HEK293 (cell line): ENCODE results near the gene MS4A4A.

Source experiments
- CTCF ChIA-PET: fragments of 350-600 bp; formaldehyde crosslinking; extraction: SDS; loops from one replicate; lab custom pipeline; 2021; ENCODE audit warnings: antibody characterized with exemption; lab: Yijun Ruan, JAX
- POLR2A ChIA-PET: fragments of 300-600 bp; formaldehyde crosslinking; extraction: SDS; loops from one replicate; lab custom pipeline; 2020; ENCODE audit warnings: antibody characterized with exemption, inconsistent platforms; lab: Yijun Ruan, JAX
- H3K27ac ChIP-seq: fragments of 200-500 bp; sonication (Bioruptor generic); 2 replicates; pipeline ENCODE4 v1.5.1; 2014; ENCODE audit warnings: low read depth, low read length, control low read depth, inconsistent platforms; ENCODE audit errors: extremely low read depth
- H3K36me3 ChIP-seq, 2 experiments: fragments of 200-500 bp in 1 of 2; sonication (Bioruptor generic) in 1 of 2; 1 replicate in 1 of 2; 2 replicates in 1 of 2; pipeline ENCODE4 v1.5.1; 2014 to 2017; ENCODE audit warnings: inconsistent platforms in 2 of 2, low read length in 2 of 2; ENCODE audit not compliant: control insufficient read depth in 2 of 2, insufficient read depth in 1 of 2
- H3K4me1 ChIP-seq: fragments of 200-500 bp; sonication (Bioruptor generic); 2 replicates; pipeline ENCODE4 v1.5.1; 2014; ENCODE audit warnings: mild to moderate bottlenecking, low read length, inconsistent platforms; ENCODE audit not compliant: control insufficient read depth, insufficient read depth
- H3K4me3 ChIP-seq: 2 replicates; pipeline ENCODE4 v1.5.1; 2011; ENCODE audit warnings: low read depth, mild to moderate bottlenecking, control low read depth, low read length, moderate library complexity
- H3K9me3 ChIP-seq: fragments of 200-500 bp; sonication (Bioruptor generic); 2 replicates; pipeline ENCODE4 v1.5.1; 2014; ENCODE audit warnings: low read depth, low read length, inconsistent platforms; ENCODE audit not compliant: control insufficient read depth, insufficient read depth
- HOXC10 ChIP-seq: sonication (generic); formaldehyde crosslinking; IDR thresholded peaks from 2 replicates; pipeline ENCODE4 v1.8.1; 2023; ENCODE audit warnings: mild to moderate bottlenecking, missing genetic modification reagents
- KLF1 ChIP-seq: fragments of 450-650 bp; formaldehyde crosslinking; IDR thresholded peaks from 2 replicates; pipeline ENCODE4 v1.5.1; 2016; ENCODE audit warnings: missing biosample characterization, missing genetic modification characterization
- KLF9 ChIP-seq: fragments of 450-650 bp; formaldehyde crosslinking; IDR thresholded peaks from 2 replicates; pipeline ENCODE4 v1.5.1; 2016; ENCODE audit warnings: missing biosample characterization, missing genetic modification characterization, low read depth
- ZEB2 ChIP-seq: fragments of 450-650 bp; formaldehyde crosslinking; IDR thresholded peaks from 2 replicates; pipeline ENCODE4 v1.5.1; 2016; ENCODE audit warnings: missing biosample characterization, missing genetic modification characterization
- ZNF10 ChIP-seq: fragments of 450-650 bp; formaldehyde crosslinking; IDR thresholded peaks from 2 replicates; pipeline ENCODE4 v1.5.1; 2017; ENCODE audit warnings: missing biosample characterization, missing genetic modification characterization
- ZNF121 ChIP-seq: fragments of 450-650 bp; formaldehyde crosslinking; IDR thresholded peaks from 2 replicates; pipeline ENCODE4 v1.5.1; 2016; ENCODE audit warnings: missing biosample characterization, missing genetic modification characterization
- ZNF140 ChIP-seq: fragments of 450-650 bp; formaldehyde crosslinking; IDR thresholded peaks from 2 replicates; pipeline ENCODE4 v1.5.1; 2016; ENCODE audit warnings: missing biosample characterization, missing genetic modification characterization
- ZNF146 ChIP-seq: fragments of 450-650 bp; formaldehyde crosslinking; IDR thresholded peaks from 2 replicates; pipeline ENCODE4 v1.5.1; 2016; ENCODE audit warnings: missing biosample characterization, missing genetic modification characterization
- ZNF174 ChIP-seq: fragments of 450-650 bp; formaldehyde crosslinking; IDR thresholded peaks from 2 replicates; pipeline ENCODE4 v1.5.0; 2017; ENCODE audit warnings: missing biosample characterization, mild to moderate bottlenecking, missing genetic modification characterization
- ZNF211 ChIP-seq: fragments of 450-650 bp; formaldehyde crosslinking; IDR thresholded peaks from 2 replicates; pipeline ENCODE4 v1.5.1; 2016; ENCODE audit warnings: low read depth, missing biosample characterization, missing genetic modification characterization
- ZNF266 ChIP-seq: fragments of 450-650 bp; formaldehyde crosslinking; IDR thresholded peaks from 2 replicates; pipeline ENCODE4 v1.5.1; 2016; ENCODE audit warnings: missing biosample characterization, missing genetic modification characterization, low read depth
- ZNF426 ChIP-seq: fragments of 450-650 bp; formaldehyde crosslinking; IDR thresholded peaks from 2 replicates; pipeline ENCODE4 v1.5.1; 2017; ENCODE audit warnings: missing biosample characterization, missing genetic modification characterization, mild to moderate bottlenecking, inconsistent platforms, moderate library complexity
- ZNF433 ChIP-seq: fragments of 450-650 bp; formaldehyde crosslinking; IDR thresholded peaks from 2 replicates; pipeline ENCODE4 v1.5.1; 2016; ENCODE audit warnings: missing biosample characterization, missing genetic modification characterization, low read depth
- ZNF510 ChIP-seq: fragments of 450-650 bp; formaldehyde crosslinking; IDR thresholded peaks from 2 replicates; pipeline ENCODE4 v1.5.1; 2018; ENCODE audit warnings: mild to moderate bottlenecking, missing genetic modification characterization, missing biosample characterization; ENCODE audit not compliant: insufficient replicate concordance
- ZNF521 ChIP-seq: fragments of 450-650 bp; formaldehyde crosslinking; IDR thresholded peaks from 2 replicates; pipeline ENCODE4 v1.5.1; 2017; ENCODE audit warnings: missing biosample characterization, mild to moderate bottlenecking, missing genetic modification characterization
- ZNF596 ChIP-seq: fragments of 450-650 bp; IDR thresholded peaks from 2 replicates; pipeline ENCODE4 v1.5.0; 2018; ENCODE audit warnings: missing biosample characterization, mild to moderate bottlenecking, missing genetic modification characterization, moderate library complexity
- ZNF626 ChIP-seq: fragments of 450-650 bp; sonication (Bioruptor Pico); formaldehyde crosslinking; IDR thresholded peaks from 2 replicates; pipeline ENCODE4 v1.5.1; 2018; ENCODE audit warnings: missing biosample characterization, missing genetic modification characterization, inconsistent platforms
- ZNF747 ChIP-seq: fragments of 450-650 bp; formaldehyde crosslinking; IDR thresholded peaks from 2 replicates; pipeline ENCODE4 v1.5.1; 2016; ENCODE audit warnings: missing biosample characterization, missing genetic modification characterization
- ZNF785 ChIP-seq: fragments of 450-650 bp; formaldehyde crosslinking; IDR thresholded peaks from 2 replicates; pipeline ENCODE4 v1.5.1; 2016; ENCODE audit warnings: missing biosample characterization, missing genetic modification characterization
- TF ChIP-seq, protein P1 (sequence below): fragments of 450-650 bp; formaldehyde crosslinking; IDR thresholded peaks from 2 replicates; pipeline ENCODE4 v1.5.1; 2017; ENCODE audit warnings: missing biosample characterization, missing genetic modification characterization
- TF ChIP-seq, protein P2 (sequence below): fragments of 450-650 bp; formaldehyde crosslinking; IDR thresholded peaks from 2 replicates; pipeline ENCODE4 v1.5.1; 2016; ENCODE audit warnings: missing biosample characterization, missing genetic modification characterization
- TF ChIP-seq, protein P3 (sequence below): fragments of 450-650 bp; formaldehyde crosslinking; IDR thresholded peaks from 2 replicates; pipeline ENCODE4 v1.5.1; 2016; ENCODE audit warnings: missing biosample characterization, missing genetic modification characterization
- TF ChIP-seq, protein P4 (sequence below): fragments of 450-650 bp; formaldehyde crosslinking; IDR thresholded peaks from 2 replicates; pipeline ENCODE4 v1.5.1; 2016; ENCODE audit warnings: missing biosample characterization, missing genetic modification characterization

The MS4A4A gene

DNA sequence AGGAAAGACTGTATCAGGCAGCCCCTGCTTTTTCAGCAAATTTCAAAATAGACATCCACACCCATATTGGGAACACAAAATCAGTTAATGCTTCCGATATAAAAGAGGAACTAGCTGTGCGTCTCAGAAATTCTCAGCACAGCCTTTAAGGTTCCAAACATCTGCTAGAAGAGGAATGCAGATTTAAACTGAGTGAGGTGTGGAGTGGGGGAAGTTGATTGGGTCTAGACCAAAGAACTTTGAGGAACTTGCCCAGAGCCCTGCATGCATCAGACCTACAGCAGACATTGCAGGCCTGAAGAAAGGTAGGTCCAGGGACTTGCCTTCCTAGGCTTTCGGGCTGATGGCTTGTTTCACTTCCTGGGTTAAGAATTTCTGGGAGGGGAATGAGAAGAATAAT is at the start of gene MS4A4A:
Gene MS4A4A, plus strand, starts transcription at position 255 of the 400 bp plus-strand sequence. Its CDS starts 10 bp downstream, at position 265.
- TF ChIP-seq ZNF433 (tag by site-specific recombination), result no peak
- TF ChIP-seq ZNF785, result no peak
- TF ChIP-seq ZNF174 (tag by site-specific recombination), result no peak
- ChIA-PET POLR2A (no interaction called here), CTCF (interaction anchor here (0.6 kb wide), 1 partner anchor 115 kb away, joined by 3 read pairs; no protein-coding TSS in a partner anchor)
- no peaks in the 10 kb centered on the region for H3K9me3 ChIP-seq
- no peaks in the 10 kb centered on the region for H3K4me1 ChIP-seq
- H3K4me3 ChIP-seq, result no peak within 1 kb of the TSS
- H3K27ac ChIP-seq, result no peak within 1 kb of the TSS
- no peaks in the 10 kb centered on the region for H3K36me3 ChIP-seq

DNA sequence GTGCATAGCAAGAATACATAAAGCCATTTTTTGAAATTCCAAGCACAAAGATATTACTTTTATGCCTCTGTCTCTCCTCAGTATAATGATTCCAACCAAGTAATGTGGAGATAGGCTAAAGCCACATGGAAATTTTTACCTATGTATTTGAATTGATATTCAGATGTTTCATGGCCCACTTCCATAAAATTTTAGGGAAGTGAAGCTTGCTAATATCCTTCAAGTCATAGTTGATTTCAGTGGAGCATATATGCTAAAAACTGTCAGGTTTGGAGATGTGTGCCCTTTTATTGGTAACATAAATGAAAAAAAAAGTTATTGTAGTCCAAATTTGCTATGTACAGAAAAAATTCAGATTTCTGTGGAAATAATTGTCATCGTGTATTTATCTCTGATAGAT is 49.8 kb upstream of the MS4A4A start:
- Histone ChIP-seq H3K36me3 (no peaks in the 10 kb centered on the region), H3K4me3 (no peak overlapping the region), H3K9me3 (no peaks in the 10 kb centered on the region), H3K4me1 (no peaks in the 10 kb centered on the region), H3K27ac (no peak overlapping the region)
- TF ChIP-seq HOXC10 (CRISPR knock-in tag), result no peak
- TF ChIP-seq, protein P1, sequence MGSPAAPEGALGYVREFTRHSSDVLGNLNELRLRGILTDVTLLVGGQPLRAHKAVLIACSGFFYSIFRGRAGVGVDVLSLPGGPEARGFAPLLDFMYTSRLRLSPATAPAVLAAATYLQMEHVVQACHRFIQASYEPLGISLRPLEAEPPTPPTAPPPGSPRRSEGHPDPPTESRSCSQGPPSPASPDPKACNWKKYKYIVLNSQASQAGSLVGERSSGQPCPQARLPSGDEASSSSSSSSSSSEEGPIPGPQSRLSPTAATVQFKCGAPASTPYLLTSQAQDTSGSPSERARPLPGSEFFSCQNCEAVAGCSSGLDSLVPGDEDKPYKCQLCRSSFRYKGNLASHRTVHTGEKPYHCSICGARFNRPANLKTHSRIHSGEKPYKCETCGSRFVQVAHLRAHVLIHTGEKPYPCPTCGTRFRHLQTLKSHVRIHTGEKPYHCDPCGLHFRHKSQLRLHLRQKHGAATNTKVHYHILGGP, result no peak
- no peak for TF ChIP-seq ZNF211 (tag by site-specific recombination)
- TF ChIP-seq ZNF140 (tag by site-specific recombination), result no peak
- no peak for TF ChIP-seq ZNF510
- TF ChIP-seq ZNF10 (tag by site-specific recombination), result no peak
- TF ChIP-seq ZNF426, result no peak
- TF ChIP-seq KLF1, result no peak
- TF ChIP-seq ZNF521 (tag by site-specific recombination), result no peak
- TF ChIP-seq ZEB2, result no peak
- TF ChIP-seq ZNF121 (tag by site-specific recombination), result no peak
- TF ChIP-seq, protein P2, sequence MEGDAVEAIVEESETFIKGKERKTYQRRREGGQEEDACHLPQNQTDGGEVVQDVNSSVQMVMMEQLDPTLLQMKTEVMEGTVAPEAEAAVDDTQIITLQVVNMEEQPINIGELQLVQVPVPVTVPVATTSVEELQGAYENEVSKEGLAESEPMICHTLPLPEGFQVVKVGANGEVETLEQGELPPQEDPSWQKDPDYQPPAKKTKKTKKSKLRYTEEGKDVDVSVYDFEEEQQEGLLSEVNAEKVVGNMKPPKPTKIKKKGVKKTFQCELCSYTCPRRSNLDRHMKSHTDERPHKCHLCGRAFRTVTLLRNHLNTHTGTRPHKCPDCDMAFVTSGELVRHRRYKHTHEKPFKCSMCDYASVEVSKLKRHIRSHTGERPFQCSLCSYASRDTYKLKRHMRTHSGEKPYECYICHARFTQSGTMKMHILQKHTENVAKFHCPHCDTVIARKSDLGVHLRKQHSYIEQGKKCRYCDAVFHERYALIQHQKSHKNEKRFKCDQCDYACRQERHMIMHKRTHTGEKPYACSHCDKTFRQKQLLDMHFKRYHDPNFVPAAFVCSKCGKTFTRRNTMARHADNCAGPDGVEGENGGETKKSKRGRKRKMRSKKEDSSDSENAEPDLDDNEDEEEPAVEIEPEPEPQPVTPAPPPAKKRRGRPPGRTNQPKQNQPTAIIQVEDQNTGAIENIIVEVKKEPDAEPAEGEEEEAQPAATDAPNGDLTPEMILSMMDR (tag by site-specific recombination), result no peak
- no peak for TF ChIP-seq ZNF596 (tag by site-specific recombination)
- POLR2A ChIA-PET, result no interaction called here
- CTCF ChIA-PET, result interaction anchor here (1.0 kb wide), 1 partner anchor 21 kb away, joined by 5 read pairs; no protein-coding TSS in a partner anchor

DNA sequence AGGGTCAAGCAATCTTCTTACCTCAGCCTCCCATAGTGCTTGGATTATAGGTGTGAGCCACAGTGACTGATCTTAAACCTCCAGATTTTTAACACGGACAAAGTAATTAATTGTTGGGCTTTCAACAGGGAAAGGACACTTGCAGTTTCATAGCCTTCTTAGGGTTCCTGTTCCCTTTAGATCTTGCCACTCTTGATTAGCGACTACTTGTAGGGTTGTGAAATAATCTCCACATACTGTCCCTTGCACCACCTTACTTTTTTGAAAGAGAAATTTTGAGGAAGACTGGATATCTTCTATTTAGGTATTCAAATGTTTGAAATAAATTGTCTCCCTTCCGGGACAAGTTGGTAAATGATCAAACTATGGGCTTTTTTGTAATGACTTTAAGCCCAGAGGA is 45.1 kb upstream of the MS4A4A start:
- ChIA-PET CTCF (interaction anchor here (0.6 to 1.3 kb wide), 2 partner anchors 16 to 231 kb away, joined by 3 to 4 read pairs; no protein-coding TSS in a partner anchor), POLR2A (no interaction called here)
- H3K36me3 ChIP-seq, result no peaks in the 10 kb centered on the region
- H3K4me3 ChIP-seq, result no peak overlapping the region
- no peak overlapping the region for H3K27ac ChIP-seq
- H3K4me1 ChIP-seq, result no peaks in the 10 kb centered on the region
- no peaks in the 10 kb centered on the region for H3K9me3 ChIP-seq
- TF ChIP-seq KLF9 (tag by site-specific recombination), result no peak

DNA sequence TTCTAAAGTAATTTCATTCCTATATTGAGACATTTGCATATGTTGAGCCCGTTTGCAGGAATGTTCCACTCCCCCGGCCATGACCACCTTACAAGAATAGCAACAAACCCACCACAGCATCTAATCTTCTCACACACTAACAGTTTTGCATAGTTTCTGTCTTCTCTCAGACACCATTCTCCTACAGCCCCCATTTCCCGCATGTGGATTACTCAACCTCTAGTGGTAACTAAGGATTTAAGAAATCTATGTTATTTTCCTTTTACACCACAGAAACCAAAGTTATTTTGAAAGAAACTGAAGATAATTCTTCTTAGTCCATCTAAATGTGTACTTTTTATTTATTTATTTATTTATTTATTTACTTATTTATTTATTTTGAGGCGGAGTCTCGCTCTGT is 39.8 kb upstream of the MS4A4A start:
- no peaks in the 10 kb centered on the region for H3K4me1 ChIP-seq
- ChIA-PET CTCF (no interaction called here), POLR2A (no interaction called here)
- H3K27ac ChIP-seq, result no peak overlapping the region
- no peak overlapping the region for H3K4me3 ChIP-seq
- no peaks in the 10 kb centered on the region for H3K36me3 ChIP-seq
- H3K9me3 ChIP-seq, result no peaks in the 10 kb centered on the region
- TF ChIP-seq ZNF747, result no peak
- TF ChIP-seq ZNF626 (tag by site-specific recombination), result no peak
- TF ChIP-seq ZNF146, result no peak
- TF ChIP-seq, protein P3, sequence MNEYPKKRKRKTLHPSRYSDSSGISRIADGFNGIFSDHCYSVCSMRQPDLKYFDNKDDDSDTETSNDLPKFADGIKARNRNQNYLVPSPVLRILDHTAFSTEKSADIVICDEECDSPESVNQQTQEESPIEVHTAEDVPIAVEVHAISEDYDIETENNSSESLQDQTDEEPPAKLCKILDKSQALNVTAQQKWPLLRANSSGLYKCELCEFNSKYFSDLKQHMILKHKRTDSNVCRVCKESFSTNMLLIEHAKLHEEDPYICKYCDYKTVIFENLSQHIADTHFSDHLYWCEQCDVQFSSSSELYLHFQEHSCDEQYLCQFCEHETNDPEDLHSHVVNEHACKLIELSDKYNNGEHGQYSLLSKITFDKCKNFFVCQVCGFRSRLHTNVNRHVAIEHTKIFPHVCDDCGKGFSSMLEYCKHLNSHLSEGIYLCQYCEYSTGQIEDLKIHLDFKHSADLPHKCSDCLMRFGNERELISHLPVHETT, result no peak
- TF ChIP-seq, protein P4, sequence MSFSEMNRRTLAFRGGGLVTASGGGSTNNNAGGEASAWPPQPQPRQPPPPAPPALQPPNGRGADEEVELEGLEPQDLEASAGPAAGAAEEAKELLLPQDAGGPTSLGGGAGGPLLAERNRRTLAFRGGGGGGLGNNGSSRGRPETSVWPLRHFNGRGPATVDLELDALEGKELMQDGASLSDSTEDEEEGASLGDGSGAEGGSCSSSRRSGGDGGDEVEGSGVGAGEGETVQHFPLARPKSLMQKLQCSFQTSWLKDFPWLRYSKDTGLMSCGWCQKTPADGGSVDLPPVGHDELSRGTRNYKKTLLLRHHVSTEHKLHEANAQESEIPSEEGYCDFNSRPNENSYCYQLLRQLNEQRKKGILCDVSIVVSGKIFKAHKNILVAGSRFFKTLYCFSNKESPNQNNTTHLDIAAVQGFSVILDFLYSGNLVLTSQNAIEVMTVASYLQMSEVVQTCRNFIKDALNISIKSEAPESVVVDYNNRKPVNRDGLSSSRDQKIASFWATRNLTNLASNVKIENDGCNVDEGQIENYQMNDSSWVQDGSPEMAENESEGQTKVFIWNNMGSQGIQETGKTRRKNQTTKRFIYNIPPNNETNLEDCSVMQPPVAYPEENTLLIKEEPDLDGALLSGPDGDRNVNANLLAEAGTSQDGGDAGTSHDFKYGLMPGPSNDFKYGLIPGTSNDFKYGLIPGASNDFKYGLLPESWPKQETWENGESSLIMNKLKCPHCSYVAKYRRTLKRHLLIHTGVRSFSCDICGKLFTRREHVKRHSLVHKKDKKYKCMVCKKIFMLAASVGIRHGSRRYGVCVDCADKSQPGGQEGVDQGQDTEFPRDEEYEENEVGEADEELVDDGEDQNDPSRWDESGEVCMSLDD (tag by site-specific recombination), result no peak
- no peak for TF ChIP-seq ZNF266 (tag by site-specific recombination)
